HEK293T (cell line): ENCODE data around the gene SLC12A7.

Experiments used
- ARNT ChIP-seq: fragments of 450-650 bp; IDR thresholded peaks from 2 replicates; pipeline ENCODE4 v1.6.1; 2017; ENCODE audit warnings: mild to moderate bottlenecking
- BHLHE40 ChIP-seq: fragments of 450-650 bp; IDR thresholded peaks from 2 replicates; pipeline ENCODE4 v1.6.1; 2016; ENCODE audit warnings: mild to moderate bottlenecking, moderate library complexity, borderline replicate concordance
- ELF4 ChIP-seq: fragments of 450-650 bp; IDR thresholded peaks from 2 replicates; pipeline ENCODE4 v1.6.1; 2017; ENCODE audit warnings: antibody characterized with exemption
- FOXA1 ChIP-seq: fragments of 450-650 bp; IDR thresholded peaks from 2 replicates; pipeline ENCODE4 v1.6.1; 2016; ENCODE audit warnings: mild to moderate bottlenecking
- FOXM1 ChIP-seq: fragments of 450-650 bp; IDR thresholded peaks from 2 replicates; pipeline ENCODE4 v1.6.1; 2017; ENCODE audit warnings: mild to moderate bottlenecking, borderline replicate concordance
- HDGF ChIP-seq: fragments of 450-650 bp; IDR thresholded peaks from 2 replicates; pipeline ENCODE4 v1.6.1; 2017; ENCODE audit warnings: antibody characterized with exemption, borderline replicate concordance
- SP1 ChIP-seq: fragments of 450-650 bp; IDR thresholded peaks from 2 replicates; pipeline ENCODE4 v1.6.1; 2017

- TF ChIP-seq ARNT (no peak), FOXM1 (no peak), FOXA1 (no peak), BHLHE40 (no peak), SP1 (no peak), HDGF (no peak), ELF4 (no peak)
Measured at GRCh38 chr5:1067141-1068121, 44.4 kb downstream of the SLC12A7 start.
